GM23338 (cell line): ENCODE results near the gene HNRNPA1. TPM values are rescaled to one million over a fixed set of nuclear protein-coding genes. Genes with fewer than 3 reads are reported as not detected.

ENCODE experiments used
- ATAC-seq: fragments of 200-7000 bp; cut with Tn5 transposase; 3 replicates; pipeline ENCODE4 v1.9.1; 2020
- DNase-seq: peaks from one replicate; pipeline ENCODE4 v3.0.0-alpha.2; 2015; ENCODE audit warnings: low spot score
- H2AFZ ChIP-seq: fragments of 200-600 bp; sonication (generic); 2 replicates; pipeline ENCODE4 v1.8.0; 2016; ENCODE audit warnings: antibody characterized with exemption, mild to moderate bottlenecking, moderate library complexity
- H3F3A ChIP-seq: fragments of 200-600 bp; sonication (generic); replicated peaks from 2 replicates; pipeline ENCODE4 v1.8.0; 2017; ENCODE audit warnings: antibody characterized with exemption, mixed run types, low read depth
- H3K27ac ChIP-seq: fragments of 200-600 bp; sonication (generic); 2 replicates; pipeline ENCODE4 v1.6.1; 2016; ENCODE audit warnings: low read depth
- H3K27me3 ChIP-seq: fragments of 200-600 bp; sonication (generic); 2 replicates; pipeline ENCODE4 v1.8.0; 2016; ENCODE audit warnings: mild to moderate bottlenecking, mixed run types, moderate library complexity; ENCODE audit not compliant: insufficient read depth
- H3K36me3 ChIP-seq: fragments of 200-600 bp; sonication (generic); 2 replicates; pipeline ENCODE4 v1.8.0; 2016; ENCODE audit warnings: mild to moderate bottlenecking; ENCODE audit not compliant: insufficient read depth
- H3K4me1 ChIP-seq: fragments of 200-600 bp; sonication (generic); 2 replicates; pipeline ENCODE4 v1.8.0; 2016; ENCODE audit warnings: mild to moderate bottlenecking, moderate library complexity; ENCODE audit not compliant: insufficient read depth
- H3K4me2 ChIP-seq: fragments of 200-600 bp; sonication (generic); 2 replicates; pipeline ENCODE4 v1.7.1; 2017; ENCODE audit warnings: mixed run types
- H3K4me3 ChIP-seq: fragments of 200-600 bp; sonication (generic); 2 replicates; pipeline ENCODE4 v1.6.1; 2016; ENCODE audit warnings: mixed run types
- H3K79me2 ChIP-seq: fragments of 200-600 bp; sonication (generic); replicated peaks from 2 replicates; pipeline ENCODE4 v1.8.0; 2017; ENCODE audit warnings: mild to moderate bottlenecking; ENCODE audit not compliant: insufficient read depth
- H3K9me2 ChIP-seq: fragments of 200-600 bp; sonication (generic); 2 replicates; pipeline ENCODE4 v1.8.0; 2017; ENCODE audit not compliant: insufficient read depth
- H4K20me1 ChIP-seq: fragments of 200-600 bp; sonication (generic); replicated peaks from 2 replicates; pipeline ENCODE4 v1.8.0; 2017; ENCODE audit warnings: mild to moderate bottlenecking; ENCODE audit not compliant: insufficient read depth
- H3K27ac Mint-ChIP-seq: 2 replicates; pipeline ENCODE4 v1.8.0; 2020; ENCODE audit warnings: inconsistent platforms, mild to moderate bottlenecking, moderate library complexity, mixed read lengths
- H3K27me3 Mint-ChIP-seq: 3 replicates; pipeline ENCODE4 v1.8.0; 2022; ENCODE audit warnings: low read depth, mild to moderate bottlenecking, moderate library complexity, mixed read lengths, inconsistent platforms; ENCODE audit not compliant: insufficient read depth, poor library complexity
- H3K36me3 Mint-ChIP-seq: 3 replicates; pipeline ENCODE4 v1.8.0; 2021; ENCODE audit warnings: low read depth, mild to moderate bottlenecking, inconsistent platforms, moderate library complexity, mixed read lengths
- H3K4me1 Mint-ChIP-seq: 3 replicates; pipeline ENCODE4 v1.8.0; 2020; ENCODE audit warnings: mild to moderate bottlenecking, inconsistent platforms, mixed read lengths
- H3K4me3 Mint-ChIP-seq: 3 replicates; pipeline ENCODE4 v1.8.0; 2021; ENCODE audit warnings: moderate library complexity, mild to moderate bottlenecking, inconsistent platforms, mixed read lengths
- H3K9me3 Mint-ChIP-seq: 3 replicates; pipeline ENCODE4 v1.8.0; 2020; ENCODE audit warnings: moderate library complexity, mild to moderate bottlenecking, inconsistent platforms, mixed read lengths
- CREB1 ChIP-seq: fragments of 250-450 bp; sonication (Bioruptor Pico); IDR thresholded peaks from 2 replicates; pipeline ENCODE4 v1.5.0; 2020; ENCODE audit warnings: low read depth, mild to moderate bottlenecking, moderate library complexity
- CTCF ChIP-seq, 2 experiments: fragments of 200-600 bp in 1 of 2; sonication (generic) in 1 of 2; conservative IDR thresholded peaks; 2 replicates each; pipeline versions ENCODE4 v1.5.1 to v1.6.1; 2016 to 2017; ENCODE audit warnings: antibody characterized with exemption in 2 of 2, low read depth in 2 of 2, mild to moderate bottlenecking in 2 of 2, moderate library complexity in 1 of 2
- EZH2 ChIP-seq: fragments of 200-600 bp; sonication (generic); IDR thresholded peaks from one replicate; pipeline ENCODE4 v1.8.0; 2017; ENCODE audit warnings: antibody characterized with exemption, mild to moderate bottlenecking, low read depth; ENCODE audit not compliant: unreplicated experiment
- EZH2phosphoT487 ChIP-seq: fragments of 200-600 bp; sonication (generic); IDR thresholded peaks from one replicate; pipeline ENCODE4 v1.8.1; 2018; ENCODE audit warnings: antibody characterized with exemption; ENCODE audit not compliant: unreplicated experiment
- JUNB ChIP-seq: IDR thresholded peaks from one replicate; pipeline ENCODE4 v1.6.1; 2016; ENCODE audit warnings: antibody characterized with exemption; ENCODE audit not compliant: unreplicated experiment
- POLR2AphosphoS5 ChIP-seq: IDR thresholded peaks from 2 replicates; pipeline ENCODE4 v1.6.1; 2016; ENCODE audit warnings: antibody characterized with exemption, low read depth
- STAT1 ChIP-seq: IDR thresholded peaks from one replicate; pipeline ENCODE4 v1.6.1; 2016; ENCODE audit warnings: antibody characterized with exemption; ENCODE audit not compliant: unreplicated experiment
- ZNF331 ChIP-seq: fragments of 250-450 bp; sonication (Bioruptor Pico); IDR thresholded peaks from 2 replicates; pipeline ENCODE4 v1.5.0; 2020; ENCODE audit warnings: low read depth, mild to moderate bottlenecking, moderate library complexity
- ZNF462 ChIP-seq: fragments of 250-450 bp; sonication (Bioruptor Pico); IDR thresholded peaks from 2 replicates; pipeline ENCODE4 v1.5.0; 2020; ENCODE audit warnings: mild to moderate bottlenecking, moderate library complexity
- polyA plus RNA-seq: library from polyadenylated mRNA; unstranded; fragments of >200 nt; fragmentation: Nextera tagmentation; extraction: Ambion mirVana; gene quantifications from 2 replicates; pipeline ENCODE4 v1.2.1, GENCODE V29; 2016
- total RNA-seq: library from RNA; depleted of rRNA; stranded (reverse); fragments of >200 nt; shearing (Covaris generic); gene quantifications from 2 replicates; pipeline ENCODE4 v1.2.3, GENCODE V29; 2014

The HNRNPA1 gene
- total and polyA plus RNA-seq, 2 experiments from 2014 or later = 1,104 to 2,576 TPM

GRCh38 chr12:54303640-54304039 lies 23.1 kb downstream of the HNRNPA1 start:
- Histone ChIP-seq H3K4me3 (peak overlapping the region; percentile 40; the same call in 1 of the 2 replicates), H3F3A (peaks cover 12% of the 10 kb centered on the region), H3K27me3 (peaks cover 15% of the 10 kb centered on the region), H3K27ac (no peak overlapping the region), H3K79me2 (no peaks in the 10 kb centered on the region), H3K36me3 (no peaks in the 10 kb centered on the region), H3K4me1 (peaks cover 58% of the 10 kb centered on the region), H3K4me2 (peak overlapping the region; percentile 78; the same call in 1 of the 2 replicates), H3K9me2 (no peaks in the 10 kb centered on the region), H2AFZ (no peak overlapping the region), H4K20me1 (no peaks in the 10 kb centered on the region)
- no peak overlapping the region for H3K4me3 Mint-ChIP-seq
- no peak for TF ChIP-seq CREB1 (CRISPR knock-in tag)
- no peak for TF ChIP-seq STAT1
- TF ChIP-seq EZH2phosphoT487 = no peak
- peaks cover 52% of the 10 kb centered on the region for H3K4me1 Mint-ChIP-seq
- H3K36me3 Mint-ChIP-seq = no peaks in the 10 kb centered on the region
- H3K27me3 Mint-ChIP-seq = peaks cover 10% of the 10 kb centered on the region
- ATAC-seq (no peak), DNase-seq (no peak)
- H3K27ac Mint-ChIP-seq = no peak overlapping the region
- no peaks in the 10 kb centered on the region for H3K9me3 Mint-ChIP-seq

DNA sequence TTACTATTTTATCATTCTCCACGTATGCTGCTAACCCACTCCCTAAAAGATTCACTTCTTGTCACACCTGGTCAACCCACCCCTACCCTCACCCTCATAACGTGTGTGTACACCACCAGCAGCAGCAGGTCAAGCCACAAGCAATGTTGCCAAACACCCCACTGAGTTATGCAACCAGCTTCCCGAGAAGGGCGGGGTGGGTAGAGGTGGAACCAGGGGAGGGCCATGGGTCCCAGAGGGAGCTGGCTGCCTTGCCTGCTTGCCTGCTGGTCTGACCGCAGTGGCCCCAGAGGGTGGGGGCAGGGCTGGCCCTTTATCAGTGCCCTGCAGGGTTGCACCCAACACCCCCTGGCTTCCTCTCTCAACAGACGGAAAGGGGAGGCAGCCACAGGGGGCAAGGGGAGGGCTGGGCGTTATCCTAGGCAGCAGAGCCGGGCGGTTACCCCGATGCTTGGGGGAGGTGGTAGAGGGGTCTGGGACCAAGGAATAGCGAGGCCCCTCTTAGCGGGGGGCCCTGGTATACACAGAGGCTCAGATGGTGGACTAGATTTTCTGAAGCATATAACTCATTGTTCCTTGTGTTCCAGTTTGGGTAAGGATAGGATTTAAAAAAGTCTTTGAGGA lies 23.8 kb downstream of the HNRNPA1 start:
- peak; percentile 49 for DNase-seq
- Histone ChIP-seq H3K79me2 (no peaks in the 10 kb centered on the region), H3K27ac (no peak overlapping the region), H3K27me3 (peaks cover 12% of the 10 kb centered on the region), H3K4me3 (peak overlapping the region; percentile 40), H3F3A (peaks cover 12% of the 10 kb centered on the region), H3K36me3 (no peaks in the 10 kb centered on the region), H2AFZ (peak overlapping the region; percentile 85), H3K4me1 (peaks cover 58% of the 10 kb centered on the region), H3K9me2 (no peaks in the 10 kb centered on the region), H3K4me2 (peak overlapping the region; percentile 78), H4K20me1 (no peaks in the 10 kb centered on the region)
- Mint-ChIP-seq H3K4me1 (peaks cover 52% of the 10 kb centered on the region), H3K4me3 (no peak overlapping the region), H3K27ac (no peak overlapping the region), H3K9me3 (no peaks in the 10 kb centered on the region), H3K27me3 (peaks cover 10% of the 10 kb centered on the region), H3K36me3 (no peaks in the 10 kb centered on the region)
- TF ChIP-seq ZNF331 (CRISPR knock-in tag) (no peak), STAT1 (no peak), EZH2 (no peak), CREB1 (CRISPR knock-in tag) (no peak), POLR2AphosphoS5 (no peak), ZNF462 (no peak), CTCF (conservative IDR thresholded peaks at IDR 0.05; ENCODE audit: low read depth in 2 of 2) (no peak), JUNB (no peak), EZH2phosphoT487 (no peak)
- ATAC-seq = peak; percentile 19
